ENCODE results near the gene BBC3.
A peak's percentile ranks its signal among the peaks of the same experiment; 100 is the strongest.

GRCh38 chr19:47257411-47258169, 26.6 kb upstream of the BBC3 start:
- TF ChIP-seq, protein P1, sequence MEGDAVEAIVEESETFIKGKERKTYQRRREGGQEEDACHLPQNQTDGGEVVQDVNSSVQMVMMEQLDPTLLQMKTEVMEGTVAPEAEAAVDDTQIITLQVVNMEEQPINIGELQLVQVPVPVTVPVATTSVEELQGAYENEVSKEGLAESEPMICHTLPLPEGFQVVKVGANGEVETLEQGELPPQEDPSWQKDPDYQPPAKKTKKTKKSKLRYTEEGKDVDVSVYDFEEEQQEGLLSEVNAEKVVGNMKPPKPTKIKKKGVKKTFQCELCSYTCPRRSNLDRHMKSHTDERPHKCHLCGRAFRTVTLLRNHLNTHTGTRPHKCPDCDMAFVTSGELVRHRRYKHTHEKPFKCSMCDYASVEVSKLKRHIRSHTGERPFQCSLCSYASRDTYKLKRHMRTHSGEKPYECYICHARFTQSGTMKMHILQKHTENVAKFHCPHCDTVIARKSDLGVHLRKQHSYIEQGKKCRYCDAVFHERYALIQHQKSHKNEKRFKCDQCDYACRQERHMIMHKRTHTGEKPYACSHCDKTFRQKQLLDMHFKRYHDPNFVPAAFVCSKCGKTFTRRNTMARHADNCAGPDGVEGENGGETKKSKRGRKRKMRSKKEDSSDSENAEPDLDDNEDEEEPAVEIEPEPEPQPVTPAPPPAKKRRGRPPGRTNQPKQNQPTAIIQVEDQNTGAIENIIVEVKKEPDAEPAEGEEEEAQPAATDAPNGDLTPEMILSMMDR (IDR thresholded peaks at IDR 0.05), result no peak
- peak; percentile 78 for TF ChIP-seq POLR2A (IDR thresholded peaks at IDR 0.05)

Measured in right lobe of liver (tissue), 4 donors.